Fibroblast of lung (primary cell): ENCODE results near the gene TNFRSF19. TPM values are rescaled to one million over a fixed set of nuclear protein-coding genes. Genes with fewer than 3 reads are reported as not detected.
"Not testable (repeated sequence)": the region's sequence is repeated elsewhere in the genome, so short reads cannot be mapped to it uniquely, and the experiment has no call there.

ENCODE experiments used
- DNase-seq, 2 donors: peaks; one replicate each; pipeline versions ENCODE4 v3.0.0 to v3.0.0-alpha.2; 2010; ENCODE audit warnings: low read depth in 2 of 2
- H2AFZ ChIP-seq: 2 replicates; pipeline ENCODE4 v1.5.1; 2012; ENCODE audit warnings: low read length, control low read depth, inconsistent platforms
- H3K27ac ChIP-seq: 2 replicates; pipeline ENCODE4 v1.5.1; 2011; ENCODE audit warnings: low read length, control low read depth; ENCODE audit not compliant: insufficient read depth
- H3K27me3 ChIP-seq: 2 replicates; pipeline ENCODE4 v1.5.1; 2011; ENCODE audit warnings: mild to moderate bottlenecking, low read length; ENCODE audit not compliant: control insufficient read depth, insufficient read depth
- H3K36me3 ChIP-seq: 2 replicates; pipeline ENCODE4 v1.5.1; 2011; ENCODE audit warnings: low read length; ENCODE audit not compliant: control insufficient read depth, insufficient read depth
- H3K4me1 ChIP-seq: 2 replicates; pipeline ENCODE4 v1.5.1; 2011; ENCODE audit warnings: low read length; ENCODE audit not compliant: control insufficient read depth, insufficient read depth; ENCODE audit errors: extremely low read depth
- H3K4me2 ChIP-seq: 2 replicates; pipeline ENCODE4 v1.5.1; 2011; ENCODE audit warnings: low read length, control low read depth; ENCODE audit not compliant: insufficient read depth; ENCODE audit errors: extremely low read depth
- H3K4me3 ChIP-seq, 4 experiments: fragments of 200-600 bp in 1 of 4; sonication (generic) in 1 of 4; replicated peaks in 1 of 4; 2 replicates each; pipeline ENCODE4 v1.5.1; 2011 to 2016; ENCODE audit warnings: low read length in 4 of 4, low read depth in 3 of 4, mild to moderate bottlenecking in 3 of 4, control low read depth in 2 of 4, inconsistent platforms in 1 of 4, mixed read lengths in 1 of 4; ENCODE audit not compliant: insufficient read depth in 1 of 4; ENCODE audit errors: control extremely low read depth in 1 of 4
- H3K79me2 ChIP-seq: 2 replicates; pipeline ENCODE4 v1.5.1; 2012; ENCODE audit warnings: mild to moderate bottlenecking, low read length, inconsistent platforms; ENCODE audit not compliant: control insufficient read depth, insufficient read depth
- H3K9ac ChIP-seq: 2 replicates; pipeline ENCODE4 v1.5.1; 2011; ENCODE audit warnings: mild to moderate bottlenecking, low read length, control low read depth; ENCODE audit not compliant: insufficient read depth
- H3K9me3 ChIP-seq: 2 replicates; pipeline ENCODE4 v1.5.1; 2012; ENCODE audit warnings: low read depth, low read length; ENCODE audit not compliant: control insufficient read depth, insufficient read depth
- H4K20me1 ChIP-seq: 2 replicates; pipeline ENCODE4 v1.5.1; 2011; ENCODE audit warnings: low read length; ENCODE audit not compliant: control insufficient read depth, insufficient read depth; ENCODE audit errors: extremely low read depth
- CTCF ChIP-seq, 2 donors: IDR thresholded peaks in 1 of 2; conservative IDR thresholded peaks in 1 of 2; 1 replicate in 1 of 2; 2 replicates in 1 of 2; pipeline ENCODE4 v1.5.1; 2011 to 2012; ENCODE audit warnings: low read length in 2 of 2, control low read depth in 1 of 2, inconsistent platforms in 1 of 2, low read depth in 1 of 2, mild to moderate bottlenecking in 1 of 2
- EZH2 ChIP-seq: IDR thresholded peaks from 2 replicates; pipeline ENCODE4 v1.5.1; 2012; ENCODE audit warnings: low read length, control low read depth, mild to moderate bottlenecking; ENCODE audit errors: missing control alignments
- polyA plus RNA-seq, 2 donors: library from polyadenylated mRNA; depleted of rRNA in 1 of 2; stranded (reverse) in 1 of 2; unstranded in 1 of 2; fragments of >200 nt; gene quantifications; 2 replicates each; pipeline ENCODE4 v1.2.1, GENCODE V29; 2011 to 2012; ENCODE audit warnings: missing spikeins in 1 of 2
- total RNA-seq: library from RNA; depleted of rRNA; stranded (reverse); fragments of >200 nt; gene quantifications from 2 replicates; pipeline ENCODE4 v1.2.1, GENCODE V29; 2014

TNFRSF19 gene
- total and polyA plus RNA-seq, 2 donors (not counting 1 experiment from before 2014, with no cell fraction given) = 260 to 330 TPM

GRCh38 chr13:23592596-23592995 is 22.4 kb downstream of the TNFRSF19 start:
- no peak overlapping the region for H3K4me3 ChIP-seq
- no peak overlapping the region for H3K27ac ChIP-seq
- peaks cover 17% of the 10 kb centered on the region for H3K79me2 ChIP-seq
- H3K4me2 ChIP-seq = no peak overlapping the region
- no peak overlapping the region for H3K9ac ChIP-seq
- no peaks in the 10 kb centered on the region for H3K27me3 ChIP-seq
- no peak for DNase-seq
- H3K9me3 ChIP-seq = no peaks in the 10 kb centered on the region
- no peak overlapping the region for H2AFZ ChIP-seq
- H3K4me1 ChIP-seq = no peaks in the 10 kb centered on the region
- no peaks in the 10 kb centered on the region for H4K20me1 ChIP-seq
- H3K36me3 ChIP-seq = peaks cover 10% of the 10 kb centered on the region
- TF ChIP-seq EZH2 (no peak), CTCF (conservative IDR thresholded peaks at IDR 0.05 in 1 of 2, IDR thresholded peaks at IDR 0.05 in 1 of 2; ENCODE audit: low read depth in 1 of 2, low read length in 2 of 2) (no peak)

DNA sequence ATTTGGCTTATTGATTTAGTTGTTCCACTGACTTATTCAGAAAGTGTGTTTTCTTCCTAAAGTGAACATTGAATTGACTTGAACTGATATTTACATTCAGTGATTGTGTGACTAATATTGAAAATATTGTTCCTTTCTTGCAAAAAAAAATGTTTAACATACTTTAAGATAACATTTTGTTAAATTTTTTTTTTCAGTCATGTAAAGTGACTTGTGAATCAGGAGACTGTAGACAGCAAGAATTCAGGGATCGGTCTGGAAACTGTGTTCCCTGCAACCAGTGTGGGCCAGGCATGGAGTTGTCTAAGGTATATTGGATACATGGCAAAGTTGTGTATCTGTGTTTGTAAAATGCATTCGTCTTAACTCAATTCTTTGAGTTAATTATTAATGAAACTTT is 22.9 kb downstream of the TNFRSF19 start:
- Histone ChIP-seq H3K27ac (no peak overlapping the region), H4K20me1 (no peaks in the 10 kb centered on the region), H3K4me2 (no peak overlapping the region), H3K4me3 (no peak overlapping the region), H3K9ac (no peak overlapping the region), H2AFZ (no peak overlapping the region), H3K36me3 (peaks cover 10% of the 10 kb centered on the region), H3K9me3 (no peaks in the 10 kb centered on the region), H3K4me1 (no peaks in the 10 kb centered on the region), H3K27me3 (no peaks in the 10 kb centered on the region), H3K79me2 (peaks cover 12% of the 10 kb centered on the region)
- TF ChIP-seq EZH2 (no peak), CTCF (conservative IDR thresholded peaks at IDR 0.05 in 1 of 2, IDR thresholded peaks at IDR 0.05 in 1 of 2; ENCODE audit: low read depth in 1 of 2, low read length in 2 of 2) (no peak)
- DNase-seq = no peak

GRCh38 chr13:23594290-23594689 is 24.1 kb downstream of the TNFRSF19 start:
- DNase-seq, H3K27ac ChIP-seq, H3K4me3 ChIP-seq, H3K4me2 ChIP-seq, H3K36me3 ChIP-seq, H3K9me3 ChIP-seq, H2AFZ ChIP-seq, H3K79me2 ChIP-seq, H3K27me3 ChIP-seq, H3K4me1 ChIP-seq, H4K20me1 ChIP-seq, H3K9ac ChIP-seq: not testable (repeated sequence)
